Cardiac muscle cell (in vitro differentiated cells and primary cell): ENCODE results near the gene TMEM225B. TPM values are rescaled to one million over a fixed set of nuclear protein-coding genes. Genes with fewer than 3 reads are reported as not detected.
"Not testable (repeated sequence)": the region's sequence is repeated elsewhere in the genome, so short reads cannot be mapped to it uniquely, and the experiment has no call there.

Experiments
- DNase-seq, 2 donors: peaks; one replicate each; pipeline versions ENCODE4 v3.0.0 to v3.0.0-alpha.2; 2010 to 2017; ENCODE audit warnings: low read depth in 1 of 2, low spot score in 1 of 2
- H3K27ac ChIP-seq: fragments of 200-600 bp; sonication (generic); 2 replicates; pipeline ENCODE4 v1.5.1; 2016
- H3K27me3 ChIP-seq: fragments of 200-600 bp; sonication (generic); 2 replicates; pipeline ENCODE4 v1.6.0; 2016; ENCODE audit warnings: control low read depth
- H3K36me3 ChIP-seq: fragments of 200-600 bp; sonication (generic); 2 replicates; pipeline ENCODE4 v1.5.1; 2016; ENCODE audit warnings: control low read depth
- H3K4me1 ChIP-seq: fragments of 200-600 bp; sonication (generic); 2 replicates; pipeline ENCODE4 v1.8.1; 2017; ENCODE audit warnings: low read depth, mild to moderate bottlenecking, mixed run types
- H3K4me3 ChIP-seq: fragments of 200-600 bp; sonication (generic); 2 replicates; pipeline ENCODE4 v1.5.1; 2016; ENCODE audit warnings: mild to moderate bottlenecking
- H3K9me3 ChIP-seq: fragments of 200-600 bp; sonication (generic); 2 replicates; pipeline ENCODE4 v1.5.1; 2017; ENCODE audit warnings: low read depth, mild to moderate bottlenecking, control low read depth
- polyA plus RNA-seq: library from polyadenylated mRNA; unstranded; fragments of >200 nt; fragmentation: Nextera tagmentation; extraction: Ambion mirVana; gene quantifications from 2 replicates; pipeline ENCODE4 v1.2.1, GENCODE V29; 2016
- total RNA-seq: library from RNA; depleted of rRNA; stranded (reverse); fragments of >200 nt; gene quantifications from 2 replicates; pipeline ENCODE4 v1.2.3, GENCODE V29; 2016
- TF ChIP-seq, protein P1 (sequence below): IDR thresholded peaks from 2 replicates; pipeline ENCODE4 v1.5.1; 2012; ENCODE audit warnings: low read depth, mild to moderate bottlenecking, low read length

The TMEM225B gene
- total and polyA plus RNA-seq, 2 experiments from 2014 or later = 0.17 to 2.3 TPM

GRCh38 chr7:99561737-99562051 is 36.4 kb upstream of the TMEM225B start:
- Histone ChIP-seq H3K27ac (no peak overlapping the region), H3K4me3 (no peak overlapping the region), H3K9me3 (no peaks in the 10 kb centered on the region), H3K36me3 (peaks cover 44% of the 10 kb centered on the region), H3K4me1 (peaks cover 10% of the 10 kb centered on the region), H3K27me3 (no peaks in the 10 kb centered on the region)
- no peak for DNase-seq
- TF ChIP-seq, protein P1, sequence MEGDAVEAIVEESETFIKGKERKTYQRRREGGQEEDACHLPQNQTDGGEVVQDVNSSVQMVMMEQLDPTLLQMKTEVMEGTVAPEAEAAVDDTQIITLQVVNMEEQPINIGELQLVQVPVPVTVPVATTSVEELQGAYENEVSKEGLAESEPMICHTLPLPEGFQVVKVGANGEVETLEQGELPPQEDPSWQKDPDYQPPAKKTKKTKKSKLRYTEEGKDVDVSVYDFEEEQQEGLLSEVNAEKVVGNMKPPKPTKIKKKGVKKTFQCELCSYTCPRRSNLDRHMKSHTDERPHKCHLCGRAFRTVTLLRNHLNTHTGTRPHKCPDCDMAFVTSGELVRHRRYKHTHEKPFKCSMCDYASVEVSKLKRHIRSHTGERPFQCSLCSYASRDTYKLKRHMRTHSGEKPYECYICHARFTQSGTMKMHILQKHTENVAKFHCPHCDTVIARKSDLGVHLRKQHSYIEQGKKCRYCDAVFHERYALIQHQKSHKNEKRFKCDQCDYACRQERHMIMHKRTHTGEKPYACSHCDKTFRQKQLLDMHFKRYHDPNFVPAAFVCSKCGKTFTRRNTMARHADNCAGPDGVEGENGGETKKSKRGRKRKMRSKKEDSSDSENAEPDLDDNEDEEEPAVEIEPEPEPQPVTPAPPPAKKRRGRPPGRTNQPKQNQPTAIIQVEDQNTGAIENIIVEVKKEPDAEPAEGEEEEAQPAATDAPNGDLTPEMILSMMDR = no peak

DNA sequence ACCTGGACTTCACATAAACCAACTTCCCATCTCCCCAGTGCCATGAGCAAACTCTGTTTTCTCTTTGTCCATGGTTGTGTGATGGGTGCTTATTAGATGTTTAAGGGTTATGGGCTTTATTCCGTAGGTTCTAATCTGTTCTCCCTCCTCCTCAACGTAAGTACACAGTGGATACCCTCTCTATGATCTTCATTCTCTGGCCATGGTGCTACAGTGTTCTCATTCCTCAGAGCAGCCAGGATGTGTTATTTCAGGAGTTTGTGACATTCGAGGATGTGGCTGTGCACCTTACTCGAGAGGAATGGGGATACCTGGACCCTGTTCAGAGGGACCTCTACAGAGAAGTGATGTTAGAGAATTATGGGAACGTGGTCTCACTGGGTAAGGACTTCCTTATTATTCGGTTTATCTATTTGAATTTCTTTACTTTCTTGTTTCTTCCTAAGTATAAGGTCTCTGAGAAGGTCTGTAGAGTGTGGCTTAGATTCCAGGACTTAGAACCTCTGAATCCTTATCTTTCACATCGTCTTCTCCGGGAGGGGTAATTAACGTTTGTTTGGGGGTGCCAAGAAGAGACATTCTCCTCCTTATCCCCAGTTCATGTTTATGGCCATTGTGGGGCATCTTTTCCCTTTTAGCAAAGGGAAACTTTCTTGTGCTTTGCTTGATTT is 35.8 kb upstream of the TMEM225B start:
- TF ChIP-seq, protein P1 = no peak
- Histone ChIP-seq H3K36me3 (peaks cover 44% of the 10 kb centered on the region), H3K9me3 (no peaks in the 10 kb centered on the region), H3K4me3 (no peak overlapping the region), H3K27ac (no peak overlapping the region), H3K27me3 (no peaks in the 10 kb centered on the region), H3K4me1 (peaks cover 7% of the 10 kb centered on the region)
- no peak for DNase-seq

DNA sequence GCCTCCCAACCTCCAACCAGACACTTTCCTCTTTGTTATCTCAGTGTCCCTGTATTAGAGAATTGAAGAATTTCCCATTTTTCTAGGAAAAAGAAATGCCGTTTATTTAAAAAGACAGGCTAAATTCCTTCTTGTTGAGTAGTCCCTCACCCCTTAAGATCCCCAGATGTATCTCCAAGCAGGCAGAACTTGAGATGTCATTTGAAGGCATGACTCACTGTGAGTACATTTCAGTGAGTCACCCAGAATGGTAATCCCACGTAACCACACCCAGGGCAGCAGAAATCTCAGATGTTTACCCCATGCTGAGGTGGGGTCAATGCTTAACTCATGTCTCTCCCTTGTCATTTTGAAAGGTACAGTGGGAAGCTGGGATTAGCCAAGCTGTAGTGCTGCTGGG is 35.2 kb upstream of the TMEM225B start:
- Histone ChIP-seq H3K36me3 (peaks cover 44% of the 10 kb centered on the region), H3K9me3 (no peaks in the 10 kb centered on the region), H3K4me1 (peaks cover 4% of the 10 kb centered on the region), H3K4me3 (no peak overlapping the region), H3K27ac (no peak overlapping the region), H3K27me3 (no peaks in the 10 kb centered on the region)
- DNase-seq = peak in 1 of 2 donors; percentile 96
- TF ChIP-seq, protein P1 = no peak

DNA sequence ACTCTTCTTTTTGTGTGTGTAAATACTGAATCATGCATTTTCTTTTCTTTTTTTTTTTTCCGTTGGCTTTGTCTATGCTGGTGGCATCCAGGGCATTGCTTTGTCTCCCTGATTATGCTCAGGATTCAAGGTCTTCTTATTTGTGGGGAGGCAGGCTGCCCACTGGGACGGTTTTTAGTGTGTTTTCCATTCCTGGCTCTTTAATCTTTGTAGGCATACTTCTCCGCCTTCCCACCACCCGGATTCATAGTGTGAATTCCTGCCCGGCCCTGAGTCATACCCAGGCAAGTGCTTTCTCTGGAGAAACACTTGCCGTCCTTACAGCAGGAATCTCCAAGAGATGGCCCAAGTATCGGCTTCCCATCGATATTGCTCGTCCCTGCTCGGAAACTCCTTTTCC is 34.4 kb upstream of the TMEM225B start:
- peaks cover 4% of the 10 kb centered on the region for H3K4me1 ChIP-seq
- TF ChIP-seq, protein P1 = no peak
- H3K4me3 ChIP-seq = no peak overlapping the region
- peak in 1 of 2 donors; percentile 62 for DNase-seq
- H3K9me3 ChIP-seq = no peaks in the 10 kb centered on the region
- peaks cover 45% of the 10 kb centered on the region for H3K36me3 ChIP-seq
- H3K27me3 ChIP-seq = no peaks in the 10 kb centered on the region
- no peak overlapping the region for H3K27ac ChIP-seq

- H3K4me1 ChIP-seq, H3K27ac ChIP-seq, H3K27me3 ChIP-seq, H3K9me3 ChIP-seq, H3K4me3 ChIP-seq, DNase-seq: not testable (repeated sequence)
- H3K36me3 ChIP-seq = peaks cover 57% of the 10 kb centered on the region
These were observed 29.3 kb upstream of the TMEM225B start for GRCh38 chr7:99568770-99569169.

DNA sequence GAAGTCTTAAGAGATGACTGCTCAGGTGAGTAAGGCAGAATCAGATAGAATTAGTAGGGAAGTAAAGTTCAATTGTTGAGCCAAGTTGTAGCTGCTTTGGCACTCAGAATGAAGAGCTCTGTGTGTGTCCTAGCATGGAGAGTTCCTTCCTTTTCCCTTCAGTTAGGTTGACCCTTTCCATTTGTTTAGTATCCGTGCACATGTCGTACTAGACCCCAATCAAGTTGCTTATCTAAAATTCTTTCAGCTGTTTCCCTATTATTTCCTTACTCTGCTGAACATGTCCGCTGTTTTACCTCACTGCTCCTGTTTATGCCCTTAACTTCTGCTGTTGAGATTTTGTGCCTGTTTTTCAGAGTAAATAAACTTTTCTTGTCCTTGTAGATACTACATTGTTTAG is 26.3 kb upstream of the TMEM225B start:
- TF ChIP-seq, protein P1 = no peak
- Histone ChIP-seq H3K4me3 (no peak overlapping the region), H3K27me3 (no peaks in the 10 kb centered on the region), H3K9me3 (no peaks in the 10 kb centered on the region), H3K36me3 (peaks cover 38% of the 10 kb centered on the region), H3K27ac (no peak overlapping the region), H3K4me1 (no peaks in the 10 kb centered on the region)
- DNase-seq = no peak
